ENCODE data around the gene C1orf21.

Gene C1orf21

DNA sequence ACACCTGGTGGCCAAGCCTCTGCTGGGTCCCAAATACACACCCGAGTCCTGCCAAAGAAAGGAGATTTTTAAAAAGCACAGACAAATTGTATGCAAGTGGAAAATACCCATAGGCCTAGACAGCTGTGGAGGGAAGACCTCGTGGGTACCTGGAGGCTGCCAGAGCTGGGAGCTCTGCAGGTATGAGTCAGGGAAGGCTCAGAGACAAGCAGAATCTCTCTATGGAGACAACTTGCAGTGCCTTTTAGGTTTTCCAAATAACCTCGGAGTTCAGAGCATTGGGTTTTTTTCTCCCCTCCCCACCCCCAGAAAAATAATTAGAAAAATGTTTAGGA lies 240.1 kb downstream of the C1orf21 start:
- no peaks in the 10 kb centered on the region for H3K9me3 ChIP-seq (replicated peaks; ENCODE audit: low read length)
- no peaks in the 10 kb centered on the region for H3K27me3 ChIP-seq (ENCODE audit: control insufficient read depth, insufficient read depth, low read length)
- no peak overlapping the region for H3K4me2 ChIP-seq (ENCODE audit: low read length)
- no peak overlapping the region for H3K9ac ChIP-seq (ENCODE audit: low read depth, low read length)
- no peak overlapping the region for H3K4me3 ChIP-seq (ENCODE audit: low read length)
- peaks cover 37% of the 10 kb centered on the region for H3K4me1 ChIP-seq (ENCODE audit: control insufficient read depth, insufficient read depth, low read length)
- H3K36me3 ChIP-seq (ENCODE audit: insufficient read depth, low read length) = no peaks in the 10 kb centered on the region

GRCh38 chr1:184629266-184629665 lies 242.4 kb downstream of the C1orf21 start:
- Histone ChIP-seq H3K4me3 (ENCODE audit: low read length) (no peak overlapping the region), H3K4me2 (ENCODE audit: low read length) (no peak overlapping the region), H3K9me3 (replicated peaks; ENCODE audit: low read length) (no peaks in the 10 kb centered on the region), H3K36me3 (ENCODE audit: insufficient read depth, low read length) (no peaks in the 10 kb centered on the region), H3K9ac (ENCODE audit: low read depth, low read length) (no peak overlapping the region), H3K4me1 (ENCODE audit: control insufficient read depth, insufficient read depth, low read length) (peaks cover 14% of the 10 kb centered on the region), H3K27me3 (ENCODE audit: control insufficient read depth, insufficient read depth, low read length) (no peaks in the 10 kb centered on the region)

- no peak overlapping the region for H3K9ac ChIP-seq (ENCODE audit: low read depth, low read length)
- no peaks in the 10 kb centered on the region for H3K27me3 ChIP-seq (ENCODE audit: control insufficient read depth, insufficient read depth, low read length)
- no peak overlapping the region for H3K4me3 ChIP-seq (ENCODE audit: low read length)
- H3K4me1 ChIP-seq (ENCODE audit: control insufficient read depth, insufficient read depth, low read length) = peaks cover 6% of the 10 kb centered on the region
- H3K36me3 ChIP-seq (ENCODE audit: insufficient read depth, low read length) = no peaks in the 10 kb centered on the region
- H3K4me2 ChIP-seq (ENCODE audit: low read length) = no peak overlapping the region
- H3K9me3 ChIP-seq (replicated peaks; ENCODE audit: low read length) = no peaks in the 10 kb centered on the region
These were observed 243.8 kb downstream of the C1orf21 start for GRCh38 chr1:184630679-184631060.

DNA sequence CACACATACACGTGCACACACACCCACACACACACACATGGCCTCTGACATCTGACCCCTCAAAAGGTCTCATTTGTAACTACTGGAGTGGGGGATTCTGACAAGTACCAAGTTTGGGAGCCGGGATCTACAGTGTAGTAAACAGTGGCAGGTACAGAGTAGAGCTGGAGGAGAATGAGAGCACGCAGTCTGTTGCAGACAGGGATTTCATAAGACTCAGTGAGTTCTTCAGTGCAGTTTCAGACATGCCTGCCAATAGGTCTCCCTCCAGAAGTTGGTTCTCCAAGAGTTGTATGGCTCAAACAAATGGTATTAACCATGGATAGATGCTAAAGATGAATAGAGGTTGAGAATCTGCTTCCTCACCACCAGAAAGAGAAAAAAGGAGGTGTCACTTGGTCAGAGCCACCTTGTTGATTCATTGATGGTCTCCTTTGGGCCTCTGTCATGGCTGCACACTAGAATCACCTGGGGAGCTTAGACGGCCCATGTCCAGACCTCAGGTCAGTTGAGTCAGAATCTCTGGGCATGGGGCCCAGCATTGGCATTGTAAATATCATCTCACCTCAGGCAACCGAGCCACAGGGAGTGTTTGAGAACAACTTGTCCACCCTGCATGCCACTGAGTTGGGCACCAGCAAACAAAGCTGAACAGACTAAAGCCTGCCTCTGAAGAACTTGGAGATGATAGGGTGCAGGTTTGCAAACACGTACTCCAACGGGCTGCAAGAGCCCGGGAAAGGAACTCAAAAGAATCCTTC lies 245.8 kb downstream of the C1orf21 start:
- Histone ChIP-seq H3K9me3 (replicated peaks; ENCODE audit: low read length) (no peaks in the 10 kb centered on the region), H3K27me3 (ENCODE audit: control insufficient read depth, insufficient read depth, low read length) (no peaks in the 10 kb centered on the region), H3K4me3 (ENCODE audit: low read length) (no peak overlapping the region), H3K9ac (ENCODE audit: low read depth, low read length) (no peak overlapping the region), H3K36me3 (ENCODE audit: insufficient read depth, low read length) (no peaks in the 10 kb centered on the region), H3K4me1 (ENCODE audit: control insufficient read depth, insufficient read depth, low read length) (no peaks in the 10 kb centered on the region), H3K4me2 (ENCODE audit: low read length) (no peak overlapping the region)

DNA sequence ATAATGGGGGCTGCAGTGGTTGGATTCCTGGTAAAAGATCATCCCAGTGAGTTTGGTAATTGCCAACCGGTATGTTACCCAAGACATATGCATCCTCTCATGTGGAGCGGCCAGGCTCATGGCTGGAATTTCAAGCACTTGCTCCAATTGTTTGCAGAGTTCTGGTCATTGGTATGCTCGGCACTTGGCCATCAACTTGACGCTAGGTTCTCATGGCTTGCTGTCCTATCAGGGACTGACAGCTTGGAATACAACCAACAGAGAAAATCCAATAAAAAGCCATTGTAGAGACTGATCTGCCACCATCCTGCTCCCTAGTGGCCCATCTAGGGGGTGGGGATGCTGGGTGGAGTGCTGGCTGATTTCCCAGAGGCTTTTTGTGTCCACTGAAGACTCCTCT lies 247.0 kb downstream of the C1orf21 start:
- H3K9ac ChIP-seq (ENCODE audit: low read depth, low read length) = no peak overlapping the region
- no peak overlapping the region for H3K4me3 ChIP-seq (ENCODE audit: low read length)
- no peaks in the 10 kb centered on the region for H3K9me3 ChIP-seq (replicated peaks; ENCODE audit: low read length)
- no peaks in the 10 kb centered on the region for H3K36me3 ChIP-seq (ENCODE audit: insufficient read depth, low read length)
- H3K4me1 ChIP-seq (ENCODE audit: control insufficient read depth, insufficient read depth, low read length) = no peaks in the 10 kb centered on the region
- no peaks in the 10 kb centered on the region for H3K27me3 ChIP-seq (ENCODE audit: control insufficient read depth, insufficient read depth, low read length)
- no peak overlapping the region for H3K4me2 ChIP-seq (ENCODE audit: low read length)

GRCh38 chr1:184634296-184634695 lies 247.5 kb downstream of the C1orf21 start:
- no peak overlapping the region for H3K4me3 ChIP-seq (ENCODE audit: low read length)
- H3K27me3 ChIP-seq (ENCODE audit: control insufficient read depth, insufficient read depth, low read length) = no peaks in the 10 kb centered on the region
- no peaks in the 10 kb centered on the region for H3K4me1 ChIP-seq (ENCODE audit: control insufficient read depth, insufficient read depth, low read length)
- no peak overlapping the region for H3K4me2 ChIP-seq (ENCODE audit: low read length)
- no peaks in the 10 kb centered on the region for H3K9me3 ChIP-seq (replicated peaks; ENCODE audit: low read length)
- no peaks in the 10 kb centered on the region for H3K36me3 ChIP-seq (ENCODE audit: insufficient read depth, low read length)
- H3K9ac ChIP-seq (ENCODE audit: low read depth, low read length) = no peak overlapping the region

- Histone ChIP-seq H3K4me1 (ENCODE audit: control insufficient read depth, insufficient read depth, low read length) (no peaks in the 10 kb centered on the region), H3K4me2 (ENCODE audit: low read length) (no peak overlapping the region), H3K4me3 (ENCODE audit: low read length) (no peak overlapping the region)
These were observed 248.6 kb downstream of the C1orf21 start for GRCh38 chr1:184635347-184635979.

GRCh38 chr1:184635980-184636431 lies 249.2 kb downstream of the C1orf21 start:
- H3K4me2 ChIP-seq (ENCODE audit: low read length) = no peak overlapping the region
- H3K4me1 ChIP-seq (ENCODE audit: control insufficient read depth, insufficient read depth, low read length) = no peaks in the 10 kb centered on the region
- H3K27me3 ChIP-seq (ENCODE audit: control insufficient read depth, insufficient read depth, low read length) = no peaks in the 10 kb centered on the region
- no peak overlapping the region for H3K4me3 ChIP-seq (ENCODE audit: low read length)
- no peaks in the 10 kb centered on the region for H3K9me3 ChIP-seq (replicated peaks; ENCODE audit: low read length)
- H3K36me3 ChIP-seq (ENCODE audit: insufficient read depth, low read length) = no peaks in the 10 kb centered on the region
- no peak overlapping the region for H3K9ac ChIP-seq (ENCODE audit: low read depth, low read length)

More at GRCh38 chr1:184635347-184635979, 248.6 kb downstream of the C1orf21 start:
- no peaks in the 10 kb centered on the region for H3K36me3 ChIP-seq (ENCODE audit: insufficient read depth, low read length)
- no peak overlapping the region for H3K9ac ChIP-seq (ENCODE audit: low read depth, low read length)
- H3K9me3 ChIP-seq (replicated peaks; ENCODE audit: low read length) = no peaks in the 10 kb centered on the region
- H3K27me3 ChIP-seq (ENCODE audit: control insufficient read depth, insufficient read depth, low read length) = no peaks in the 10 kb centered on the region

DNA sequence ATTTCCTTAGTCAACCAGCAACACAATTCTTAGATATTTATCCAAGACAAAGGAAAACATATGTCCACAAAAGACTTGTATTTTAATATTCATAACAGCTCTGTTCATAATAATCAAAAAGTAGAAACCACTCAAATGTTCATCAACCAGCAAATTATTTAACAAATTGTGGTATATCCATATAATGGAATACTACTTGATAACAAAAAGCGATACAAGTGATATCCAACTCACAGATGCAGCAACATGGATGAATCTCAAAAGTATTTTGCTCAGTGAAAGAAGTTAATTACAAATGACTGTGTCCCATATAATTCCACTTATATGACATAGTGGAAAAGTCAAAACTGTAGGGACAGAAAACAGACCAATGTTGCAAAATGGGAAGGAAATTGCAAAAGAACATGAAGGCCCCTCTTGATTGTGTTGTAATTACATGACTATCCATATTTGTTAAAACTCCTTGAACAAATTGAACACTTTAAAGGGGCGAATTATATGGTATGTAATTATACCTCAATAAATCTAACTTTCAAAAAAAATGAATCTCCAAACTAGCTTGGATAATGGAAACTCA lies 250.9 kb downstream of the C1orf21 start:
- no peak overlapping the region for H3K4me2 ChIP-seq (ENCODE audit: low read length)
- no peaks in the 10 kb centered on the region for H3K4me1 ChIP-seq (ENCODE audit: control insufficient read depth, insufficient read depth, low read length)
- H3K9ac ChIP-seq (ENCODE audit: low read depth, low read length) = no peak overlapping the region
- H3K4me3 ChIP-seq (ENCODE audit: low read length) = no peak overlapping the region
- H3K36me3 ChIP-seq (ENCODE audit: insufficient read depth, low read length) = no peaks in the 10 kb centered on the region
- H3K27me3 ChIP-seq (ENCODE audit: control insufficient read depth, insufficient read depth, low read length) = peaks cover 7% of the 10 kb centered on the region
- no peaks in the 10 kb centered on the region for H3K9me3 ChIP-seq (replicated peaks; ENCODE audit: low read length)

GRCh38 chr1:184639205-184639604 lies 252.4 kb downstream of the C1orf21 start:
- no peaks in the 10 kb centered on the region for H3K9me3 ChIP-seq (replicated peaks; ENCODE audit: low read length)
- no peak overlapping the region for H3K4me3 ChIP-seq (ENCODE audit: low read length)
- no peak overlapping the region for H3K9ac ChIP-seq (ENCODE audit: low read depth, low read length)
- H3K4me1 ChIP-seq (ENCODE audit: control insufficient read depth, insufficient read depth, low read length) = no peaks in the 10 kb centered on the region
- no peak overlapping the region for H3K4me2 ChIP-seq (ENCODE audit: low read length)
- no peaks in the 10 kb centered on the region for H3K36me3 ChIP-seq (ENCODE audit: insufficient read depth, low read length)
- peaks cover 10% of the 10 kb centered on the region for H3K27me3 ChIP-seq (ENCODE audit: control insufficient read depth, insufficient read depth, low read length)

GRCh38 chr1:184640505-184640904 lies 253.7 kb downstream of the C1orf21 start:
- Histone ChIP-seq H3K4me2 (ENCODE audit: low read length) (no peak overlapping the region), H3K36me3 (ENCODE audit: insufficient read depth, low read length) (no peaks in the 10 kb centered on the region), H3K9me3 (replicated peaks; ENCODE audit: low read length) (no peaks in the 10 kb centered on the region), H3K4me1 (ENCODE audit: control insufficient read depth, insufficient read depth, low read length) (no peaks in the 10 kb centered on the region), H3K4me3 (ENCODE audit: low read length) (no peak overlapping the region), H3K27me3 (ENCODE audit: control insufficient read depth, insufficient read depth, low read length) (peaks cover 10% of the 10 kb centered on the region), H3K9ac (ENCODE audit: low read depth, low read length) (no peak overlapping the region)

DNA sequence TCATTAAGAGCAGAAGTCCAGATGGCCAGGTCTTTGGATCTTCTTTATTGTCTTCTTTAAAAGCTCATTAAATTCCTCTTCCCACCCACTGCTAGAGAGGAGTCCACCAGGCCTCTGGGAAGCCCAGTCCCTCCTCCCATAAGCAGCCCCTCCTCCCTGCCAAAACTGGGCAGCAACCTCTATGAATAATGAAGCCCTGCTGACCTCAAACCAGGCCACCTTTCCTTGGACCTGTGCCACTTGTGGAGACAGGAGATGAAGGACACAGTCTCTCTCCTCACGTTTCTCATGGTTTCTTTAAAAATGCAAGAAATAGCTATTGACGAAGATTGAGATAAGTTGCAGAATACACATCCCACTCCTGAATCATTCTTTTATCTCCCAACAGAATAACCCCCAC lies 255.1 kb downstream of the C1orf21 start:
- H3K4me3 ChIP-seq (ENCODE audit: low read length) = no peak overlapping the region
- H3K4me2 ChIP-seq (ENCODE audit: low read length) = no peak overlapping the region
- H3K4me1 ChIP-seq (ENCODE audit: control insufficient read depth, insufficient read depth, low read length) = no peaks in the 10 kb centered on the region
- H3K27me3 ChIP-seq (ENCODE audit: control insufficient read depth, insufficient read depth, low read length) = peaks cover 10% of the 10 kb centered on the region
- H3K36me3 ChIP-seq (ENCODE audit: insufficient read depth, low read length) = no peaks in the 10 kb centered on the region
- no peaks in the 10 kb centered on the region for H3K9me3 ChIP-seq (replicated peaks; ENCODE audit: low read length)
- H3K9ac ChIP-seq (ENCODE audit: low read depth, low read length) = no peak overlapping the region

Data from skeletal muscle satellite cell (primary cell).